CD4-positive, alpha-beta T cell treated with Interleukin-15 for 1 hour (primary cell): Measurements from ENCODE around the gene AHNAK2.
"Not testable (repeated sequence)": the region's sequence is repeated elsewhere in the genome, so short reads cannot be mapped to it uniquely, and the experiment has no call there.

ENCODE experiments used
- DNase-seq: peaks from one replicate; pipeline ENCODE4 v3.0.0-alpha.2; 2020

The AHNAK2 gene

DNA sequence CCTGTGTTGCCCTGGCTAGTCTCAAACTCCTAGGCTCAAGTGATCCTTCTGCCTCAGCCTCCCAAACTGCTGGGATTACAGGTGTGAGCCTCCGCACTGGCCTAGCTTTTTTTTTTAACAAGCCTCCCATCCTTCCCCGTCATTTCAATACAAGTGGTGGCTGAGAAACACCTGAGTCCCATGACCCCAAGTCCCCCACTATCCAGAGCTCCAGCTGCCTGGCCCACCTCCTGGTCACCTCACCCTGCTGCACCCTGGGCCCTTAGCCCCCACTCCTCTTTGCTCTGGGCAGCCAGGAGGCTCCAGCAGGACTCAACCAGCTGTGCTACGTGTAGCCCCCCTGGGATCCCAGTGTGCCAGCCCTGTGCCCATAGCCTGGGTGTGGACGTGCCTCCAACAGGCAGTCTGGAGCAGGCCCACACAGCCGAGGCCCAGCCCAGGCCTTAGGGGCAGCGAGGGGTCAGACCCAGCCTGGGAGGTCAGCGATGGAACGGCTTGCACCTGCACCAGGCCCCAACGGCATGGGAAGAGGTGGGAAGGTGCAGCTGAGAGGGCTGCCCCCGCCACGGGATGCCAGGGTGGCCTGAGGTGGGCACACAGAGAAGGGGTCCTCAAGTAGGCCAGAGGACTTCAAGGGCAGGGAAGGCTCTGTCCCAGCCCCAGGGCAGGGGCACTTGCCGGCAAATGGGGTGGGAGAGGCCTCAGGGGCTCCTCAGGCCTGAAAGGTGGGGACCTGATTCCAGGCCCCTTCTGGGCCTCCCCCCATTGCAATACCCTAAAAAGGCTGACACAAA, 6.5 kb downstream of the AHNAK2 start:
- no peak for DNase-seq

DNA sequence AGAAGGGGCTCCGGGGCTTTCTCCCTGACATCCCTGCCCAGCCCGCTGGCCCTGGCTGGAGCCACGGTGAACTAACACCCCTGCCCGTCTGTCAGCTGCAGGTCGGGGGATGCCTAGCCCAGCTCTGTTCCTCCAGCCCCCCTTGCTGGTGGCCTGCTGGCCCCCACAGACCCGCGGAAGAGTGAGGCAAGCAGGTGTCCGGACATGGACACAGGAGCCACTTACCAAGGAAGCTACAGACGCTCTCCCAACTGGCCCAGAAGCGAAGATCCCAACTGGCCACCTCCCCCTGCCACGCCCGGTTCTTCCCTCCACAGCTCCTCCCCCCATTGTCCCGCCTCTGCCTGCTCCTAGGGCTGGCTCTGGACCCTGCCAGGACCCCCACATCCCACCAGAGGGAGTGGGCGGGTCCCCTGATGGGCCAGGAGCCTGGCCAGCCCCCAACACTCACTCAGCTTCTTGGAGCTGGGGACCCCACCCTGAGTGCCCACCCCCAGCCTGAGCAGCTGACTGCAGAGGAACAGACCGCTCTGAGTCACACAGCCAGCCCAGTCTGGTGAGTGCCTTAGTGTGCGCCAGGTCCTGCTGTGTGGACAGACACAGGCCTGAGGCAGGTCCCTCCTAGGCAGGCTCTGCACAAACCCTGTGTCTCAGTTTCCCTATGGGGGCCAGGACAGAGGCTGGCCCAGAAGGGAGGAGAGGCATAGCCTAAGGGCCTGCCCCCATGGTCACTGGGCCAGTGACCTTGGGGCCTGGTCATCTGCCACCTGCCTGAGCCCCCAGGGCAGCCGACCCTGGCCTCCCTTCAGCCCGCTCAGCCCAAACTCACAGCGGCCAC, 7.7 kb downstream of the AHNAK2 start:
- no peak for DNase-seq

DNA sequence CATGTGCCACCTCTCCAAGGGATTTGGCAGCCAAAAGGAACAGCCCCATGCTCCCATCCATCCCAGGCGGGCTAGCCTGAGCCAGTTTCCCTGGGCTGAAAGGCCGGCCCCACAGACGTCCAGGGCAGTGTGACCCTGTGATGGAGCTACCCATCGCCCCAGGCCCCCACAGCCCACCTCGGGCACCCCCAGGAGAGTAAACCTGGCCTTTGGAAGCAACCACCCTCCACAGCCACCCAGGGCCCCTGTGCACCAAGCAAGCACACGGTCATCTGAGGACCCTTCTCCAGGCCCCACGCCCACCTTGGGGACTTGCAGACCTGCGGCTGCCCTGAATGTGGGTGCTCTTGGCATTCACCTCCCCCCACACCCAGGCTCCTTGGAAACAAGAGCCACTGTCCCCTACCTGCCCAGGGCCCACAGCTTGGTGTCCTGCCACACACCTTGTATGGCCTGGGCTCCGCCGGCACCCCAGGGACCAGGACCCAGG, 8.4 kb downstream of the AHNAK2 start:
- DNase-seq: no peak

DNA sequence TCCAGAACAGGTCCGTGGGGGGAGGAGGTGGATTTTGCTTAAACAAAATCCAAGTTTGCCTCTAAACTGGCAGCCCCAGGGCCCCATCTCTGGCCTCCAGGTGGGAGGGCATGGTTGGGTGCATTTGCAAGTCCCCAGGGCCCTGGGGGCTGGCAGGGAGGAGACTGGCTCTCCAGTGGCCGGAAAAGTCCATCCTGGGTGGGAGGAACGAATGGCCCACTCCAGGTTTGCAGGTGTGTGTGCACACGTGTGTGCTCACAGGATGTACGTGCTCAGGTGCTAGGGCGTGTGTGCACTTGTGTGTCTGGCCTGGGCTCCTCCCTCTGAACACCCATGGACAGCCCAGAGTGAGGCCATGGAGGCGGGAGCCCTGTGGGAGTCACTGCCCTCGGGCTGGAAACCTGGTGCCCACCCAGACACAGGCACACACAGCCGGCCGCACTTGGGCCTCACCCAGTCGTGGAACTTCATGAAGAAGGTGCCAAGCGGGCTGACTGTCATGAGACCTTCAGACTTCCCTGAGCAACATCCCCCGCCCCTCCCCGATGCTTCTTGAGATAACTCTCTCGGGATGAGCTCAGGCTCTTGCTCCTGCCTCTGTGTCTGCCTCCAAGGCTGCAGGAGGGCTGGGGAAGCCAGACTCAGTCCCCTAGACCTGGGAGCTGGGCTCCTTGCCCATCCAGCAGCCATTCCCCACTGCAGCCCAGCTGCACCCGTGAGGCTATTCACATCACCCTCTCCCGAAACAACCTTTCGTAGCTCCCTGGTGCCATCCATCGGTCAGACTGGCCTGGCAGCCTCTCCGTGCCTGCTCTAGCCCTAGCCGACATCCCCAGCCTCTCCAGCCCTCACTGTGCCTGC, 9.4 kb downstream of the AHNAK2 start:
- DNase-seq: no peak

DNA sequence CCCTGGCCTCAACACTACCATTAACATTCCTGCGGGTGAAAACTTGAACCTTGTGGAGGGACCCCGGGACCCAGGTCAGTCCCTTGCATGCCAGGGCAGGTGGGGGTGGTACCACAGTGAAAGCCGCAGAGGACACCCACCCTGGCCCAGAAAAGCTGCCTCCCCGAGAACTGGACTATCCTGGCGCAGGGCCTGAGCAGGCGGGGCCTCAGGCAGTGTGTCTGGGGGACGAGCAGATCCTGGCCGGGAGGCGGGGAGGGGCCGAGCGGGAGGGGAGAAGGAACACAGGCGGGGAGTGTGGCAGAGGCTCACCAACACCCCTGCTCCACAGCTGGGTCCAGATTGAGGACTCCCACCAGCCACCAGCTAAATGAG, 10.0 kb downstream of the AHNAK2 start:
- no peak for DNase-seq

DNA sequence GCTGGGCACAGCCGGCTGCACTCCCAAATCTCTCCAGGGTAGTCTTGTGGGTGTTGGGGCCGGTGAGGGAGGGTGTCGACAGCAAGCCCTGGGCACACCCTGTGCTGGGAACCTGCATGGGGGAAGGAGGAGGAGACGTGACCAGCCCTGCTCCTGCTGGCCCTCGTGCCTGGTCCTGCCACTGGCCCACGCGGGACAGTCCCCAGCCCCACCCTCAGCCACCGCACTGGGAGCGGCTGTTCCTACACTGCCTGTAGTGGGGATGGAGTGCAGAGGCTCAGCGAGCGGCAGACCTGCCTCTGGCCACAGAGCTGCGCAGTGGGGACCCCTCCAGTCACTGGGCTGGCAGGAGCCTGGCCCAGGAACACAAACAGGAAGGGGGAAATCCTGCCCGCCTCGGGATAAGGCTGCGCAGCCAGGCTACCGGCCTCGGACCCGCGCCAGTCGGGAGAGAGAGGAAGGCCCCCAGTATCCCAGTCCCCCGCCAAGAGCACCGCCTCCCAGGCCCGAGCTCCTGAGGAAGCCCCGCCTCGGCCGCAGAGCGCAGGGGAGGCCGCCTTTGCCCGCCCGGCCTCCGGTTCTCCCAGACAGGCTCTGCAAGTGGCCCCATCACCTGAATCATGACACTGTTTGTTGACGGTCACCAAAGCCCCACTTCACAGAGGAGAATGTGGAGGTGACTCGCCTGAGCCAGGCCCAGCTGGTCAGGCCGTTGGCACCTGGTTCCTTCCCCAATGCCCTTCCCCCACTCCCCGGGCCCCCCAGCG, 10.6 kb downstream of the AHNAK2 start:
- DNase-seq: no peak

DNA sequence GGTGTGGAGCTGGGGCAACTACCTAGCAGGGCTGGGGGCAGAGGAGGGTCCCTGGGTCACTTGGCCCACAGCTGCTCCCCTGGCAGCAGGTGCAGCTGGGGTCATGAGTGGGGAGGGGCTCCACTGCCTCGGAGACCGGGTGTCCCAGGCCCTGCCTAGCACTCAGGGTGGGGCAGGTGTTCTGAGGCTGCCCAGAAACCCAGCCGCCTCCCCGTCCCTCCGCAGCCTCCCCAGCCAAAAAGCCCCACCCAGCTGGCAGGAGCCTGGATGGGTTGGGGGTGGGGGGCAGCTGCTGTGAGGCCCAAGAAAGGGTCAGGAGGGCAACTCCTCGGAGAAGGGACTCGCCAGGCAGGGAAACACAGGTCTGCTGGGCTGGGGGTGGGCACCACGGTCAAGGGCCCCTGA, 11.2 kb downstream of the AHNAK2 start:
- no peak for DNase-seq

DNA sequence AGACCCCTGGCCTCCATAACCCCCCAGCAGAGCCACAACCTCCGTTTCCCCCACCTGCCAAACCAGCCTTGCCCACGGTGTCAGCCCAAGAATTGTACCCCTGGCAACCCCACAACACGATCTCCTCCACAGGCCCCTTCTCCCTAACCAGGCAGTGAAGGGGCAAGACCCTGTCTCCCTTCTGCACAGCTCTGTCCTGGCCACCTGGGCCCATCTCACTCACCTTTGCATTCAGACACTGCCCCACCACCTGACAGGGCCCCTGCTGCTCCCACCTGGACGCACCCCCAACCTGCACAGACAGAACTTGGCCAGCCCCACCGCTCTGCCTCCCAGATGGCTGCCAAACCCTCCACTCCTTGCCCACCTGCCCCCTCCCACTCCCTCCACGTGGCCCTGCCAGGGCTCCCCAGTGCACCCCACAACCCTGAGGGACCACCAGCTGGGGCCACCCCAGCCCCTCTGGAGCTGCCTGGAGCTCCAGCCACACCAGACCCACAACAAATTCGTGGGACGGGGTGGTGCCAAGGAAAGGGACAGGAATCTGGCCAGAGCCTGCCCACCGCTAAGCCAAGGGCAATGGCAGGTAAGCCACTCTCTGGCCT, 11.8 kb downstream of the AHNAK2 start:
- no peak for DNase-seq

DNA sequence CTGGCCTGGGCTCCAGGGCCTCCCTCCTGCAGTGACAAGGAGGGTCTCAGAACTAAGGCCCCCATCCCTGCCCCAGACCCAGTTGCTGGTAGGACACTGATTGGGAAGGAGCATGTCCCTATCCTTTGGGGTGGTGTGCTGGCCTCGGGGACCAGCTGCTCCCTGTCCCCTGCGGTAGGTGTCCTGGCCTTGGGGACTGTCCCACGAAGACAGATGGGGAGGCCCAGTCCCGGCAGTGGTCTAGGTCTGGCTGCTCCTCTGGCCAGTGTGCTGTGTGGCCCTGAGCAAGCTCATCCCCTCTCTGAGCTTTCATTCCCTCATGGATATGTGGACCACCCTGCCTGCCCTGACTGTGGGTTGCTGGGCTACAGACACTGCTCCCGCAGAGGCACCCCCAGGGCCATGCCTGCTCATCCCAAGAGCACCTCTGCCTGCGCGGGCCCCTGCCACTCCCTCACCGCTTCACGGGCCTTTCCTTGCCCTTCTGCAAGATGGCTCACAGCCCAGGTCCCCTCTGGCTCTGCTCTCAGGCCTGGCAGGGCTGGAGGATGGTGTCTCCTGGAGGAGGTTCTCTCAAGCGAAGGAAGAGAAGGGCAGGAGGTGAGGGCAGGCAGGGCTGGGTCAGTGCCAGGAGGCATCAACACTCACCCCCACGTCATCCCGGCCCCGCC, 12.5 kb downstream of the AHNAK2 start:
- DNase-seq: no peak

DNA sequence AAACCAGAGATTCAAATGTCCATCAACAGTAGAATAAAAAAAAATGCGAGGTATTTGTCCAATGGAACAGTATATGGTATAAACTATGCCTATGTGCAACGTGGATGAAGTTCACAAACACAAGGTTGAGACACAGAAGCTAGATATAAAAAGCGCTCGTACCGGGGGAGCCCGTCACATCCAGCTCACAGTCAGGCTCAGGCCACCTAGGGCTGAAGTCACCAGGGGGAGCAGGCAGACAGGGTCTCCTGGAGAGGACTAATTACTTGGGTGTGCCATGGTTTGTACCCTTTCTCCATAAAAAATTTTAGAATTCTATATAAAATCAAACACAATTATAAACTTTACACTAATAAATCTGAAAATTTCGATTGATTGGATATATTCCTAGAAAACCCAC, 13.6 kb downstream of the AHNAK2 start:
- no peak for DNase-seq

DNA sequence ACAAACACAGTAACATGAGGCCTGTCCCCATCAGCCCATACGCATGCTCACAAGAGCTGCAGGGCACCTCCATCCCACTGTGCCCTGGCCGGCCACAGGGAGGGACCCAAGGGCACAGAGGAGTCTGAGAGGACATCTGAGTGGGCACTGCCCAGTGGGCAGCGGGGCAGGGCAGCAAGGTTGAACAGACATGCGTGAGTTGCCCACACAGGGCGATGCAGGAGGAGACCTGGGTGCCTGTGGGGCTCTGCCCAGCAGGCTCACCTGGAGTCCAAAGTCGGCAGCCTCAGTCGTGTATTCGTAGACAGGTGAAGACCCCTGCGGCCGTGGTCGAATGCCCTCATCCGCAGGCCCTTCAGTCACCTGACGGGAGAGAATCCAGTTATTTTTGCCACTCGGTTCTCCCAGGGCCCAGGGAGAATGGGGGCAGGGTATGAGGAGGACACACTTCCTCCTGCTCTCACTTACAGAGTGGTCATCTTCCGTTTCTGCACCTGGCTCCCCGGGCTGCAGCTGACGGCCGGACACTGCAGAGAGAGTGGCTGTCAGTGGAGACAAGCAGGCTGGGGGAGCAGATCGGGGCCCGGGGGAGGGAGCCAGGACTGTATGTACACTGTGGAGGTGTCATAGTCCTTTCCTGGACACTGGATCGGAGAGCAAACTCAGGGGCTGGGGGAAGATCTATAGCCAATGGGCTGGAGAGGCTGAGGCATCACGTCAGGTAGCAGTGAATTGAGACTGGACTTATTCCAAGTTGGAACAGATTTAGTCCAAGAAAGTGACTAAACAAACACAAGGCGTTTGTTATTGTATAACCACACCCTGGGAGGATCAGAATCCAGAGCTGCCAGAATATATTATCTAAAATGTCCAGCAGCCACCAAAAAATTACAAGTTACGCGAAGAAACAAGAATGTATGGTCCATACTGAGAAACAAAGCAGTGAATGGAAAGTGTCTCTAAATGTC, 20.7 kb downstream of the AHNAK2 start:
- no peak for DNase-seq

DNA sequence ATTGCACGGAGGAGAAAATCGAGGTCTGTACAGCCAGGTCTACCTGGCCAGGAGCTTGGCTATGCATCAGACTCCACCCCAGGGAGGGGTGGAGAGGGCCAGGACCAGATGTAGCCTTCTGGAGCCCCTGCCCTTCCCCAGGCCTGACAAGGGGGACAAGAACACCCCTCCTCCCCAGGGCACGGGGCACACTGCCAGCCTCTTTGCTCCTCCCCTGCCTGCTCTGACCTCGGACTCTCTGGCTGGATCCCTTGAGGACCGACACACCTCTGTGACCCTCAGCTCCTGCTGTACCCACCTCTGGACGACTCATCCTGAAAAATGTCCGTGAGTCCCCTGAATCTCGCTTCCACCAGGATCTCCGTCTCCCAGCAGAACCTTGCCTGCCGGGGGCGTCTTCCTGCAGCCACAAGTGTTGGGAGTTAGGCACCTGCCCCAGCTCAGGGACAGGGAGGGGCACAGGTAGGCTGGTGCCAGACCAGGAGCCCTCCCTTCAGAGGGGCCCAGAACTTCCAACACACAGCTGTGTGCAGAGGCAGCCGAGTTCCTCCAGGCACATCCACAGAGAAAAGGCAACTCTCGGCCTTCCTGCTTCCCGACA, 21.8 kb downstream of the AHNAK2 start:
- DNase-seq: no peak

DNA sequence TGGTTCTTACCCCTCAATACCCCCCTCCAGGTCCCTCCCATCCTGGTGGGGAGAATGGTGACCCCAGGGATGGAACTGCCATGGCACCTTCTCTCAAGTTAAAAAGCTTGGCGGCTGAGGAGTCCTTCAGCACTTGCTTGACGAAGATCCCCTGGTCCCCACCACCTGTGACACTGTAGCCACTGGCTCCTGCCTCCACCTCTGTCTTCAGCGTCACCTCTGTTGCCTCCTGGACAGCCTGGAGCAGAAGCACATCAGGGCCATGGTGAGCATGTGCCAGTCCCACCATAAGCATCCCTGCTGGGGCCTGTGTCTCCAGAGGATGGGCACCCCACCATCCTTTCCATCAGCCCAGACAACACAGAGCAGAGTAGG, 22.8 kb downstream of the AHNAK2 start:
- DNase-seq: no peak

DNA sequence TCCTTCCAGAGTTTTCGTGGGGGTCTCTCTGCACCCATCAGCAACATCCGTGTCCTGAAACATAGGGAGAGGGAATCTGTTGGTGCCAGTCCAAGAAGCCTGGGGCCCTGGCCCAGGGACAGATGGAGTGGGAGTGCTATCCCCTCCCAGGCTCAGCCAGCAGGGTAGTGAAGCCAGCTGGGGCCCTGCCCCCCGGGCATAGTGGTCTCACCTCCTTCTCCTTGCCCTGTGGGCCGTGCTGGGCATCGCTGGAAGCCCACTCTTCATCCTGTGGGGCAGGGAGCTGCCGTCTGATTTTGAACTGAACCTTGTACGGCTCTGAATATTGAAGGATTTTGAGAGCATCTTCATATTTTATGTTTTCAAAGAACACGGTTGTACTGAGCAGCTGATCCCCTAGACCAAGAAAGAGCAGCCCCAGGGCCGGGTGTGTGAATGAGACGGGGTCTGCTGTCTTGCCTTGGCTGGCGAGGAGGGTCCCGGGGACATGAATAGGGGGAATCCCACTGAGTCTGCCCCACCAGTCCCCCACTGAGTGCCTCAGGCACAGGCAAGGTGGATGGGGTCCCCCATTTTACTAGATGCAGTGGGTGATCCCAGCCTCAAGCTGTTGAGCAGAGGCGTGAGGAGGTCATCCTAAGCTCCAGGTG, 23.3 kb downstream of the AHNAK2 start:
- DNase-seq: no peak

DNA sequence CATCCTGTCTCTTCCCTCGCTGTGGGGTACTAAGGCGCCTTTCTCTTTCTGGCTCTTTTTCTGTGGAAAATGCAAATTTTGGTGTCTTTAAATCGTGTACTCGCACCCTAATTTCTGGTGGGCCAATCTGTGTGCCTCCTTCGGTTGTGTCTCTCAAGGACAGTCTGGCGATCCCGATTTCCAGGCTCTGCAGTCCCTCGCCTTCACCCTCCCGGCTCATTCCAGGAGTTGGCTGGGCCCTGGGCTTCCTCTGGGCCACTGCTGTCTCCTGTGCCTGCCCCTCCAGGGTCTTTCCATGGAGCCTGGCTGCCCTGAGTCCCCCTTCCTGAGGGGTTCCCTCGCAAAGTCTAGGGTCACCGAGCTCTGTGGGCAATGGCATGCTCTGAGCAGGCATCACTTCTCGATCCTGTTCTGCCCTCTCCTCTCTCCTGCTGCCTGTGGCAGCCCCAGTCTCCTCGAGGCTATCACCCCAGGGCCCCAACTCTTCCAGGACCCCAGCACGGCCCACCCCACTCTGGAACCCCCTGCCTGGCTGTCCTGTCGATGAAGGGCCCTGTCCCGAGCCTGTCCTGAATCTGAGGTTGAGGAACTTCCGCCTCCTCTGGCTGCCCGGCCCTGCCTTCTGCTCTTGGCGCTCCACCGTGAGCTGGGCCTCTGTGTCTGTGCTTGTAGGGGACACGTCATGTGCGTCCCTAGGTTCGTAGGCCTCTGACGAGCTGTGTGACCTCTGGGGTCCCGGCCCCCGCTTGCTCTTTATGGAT, 24.1 kb downstream of the AHNAK2 start:
- DNase-seq: no peak

DNA sequence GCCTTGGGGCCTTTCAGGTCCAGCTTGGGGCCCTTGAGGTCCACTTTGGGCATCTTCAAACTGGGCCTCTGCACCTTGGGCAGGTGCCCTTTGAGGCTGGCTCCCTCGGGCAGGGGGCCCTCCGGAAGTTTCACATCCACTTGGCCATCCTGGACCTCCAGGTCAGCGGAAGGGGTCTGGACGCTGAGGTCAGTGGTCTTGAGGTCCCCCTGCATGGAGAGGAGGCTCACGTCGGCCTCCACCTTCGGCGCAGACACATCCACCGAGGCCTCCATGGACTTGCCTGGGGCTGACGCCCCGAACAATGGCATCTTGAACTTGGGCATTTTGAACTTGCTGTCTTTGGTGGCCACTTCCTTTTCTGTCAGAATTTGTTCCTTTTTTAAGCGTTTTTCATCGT, 25.1 kb downstream of the AHNAK2 start:
- no peak for DNase-seq

DNA sequence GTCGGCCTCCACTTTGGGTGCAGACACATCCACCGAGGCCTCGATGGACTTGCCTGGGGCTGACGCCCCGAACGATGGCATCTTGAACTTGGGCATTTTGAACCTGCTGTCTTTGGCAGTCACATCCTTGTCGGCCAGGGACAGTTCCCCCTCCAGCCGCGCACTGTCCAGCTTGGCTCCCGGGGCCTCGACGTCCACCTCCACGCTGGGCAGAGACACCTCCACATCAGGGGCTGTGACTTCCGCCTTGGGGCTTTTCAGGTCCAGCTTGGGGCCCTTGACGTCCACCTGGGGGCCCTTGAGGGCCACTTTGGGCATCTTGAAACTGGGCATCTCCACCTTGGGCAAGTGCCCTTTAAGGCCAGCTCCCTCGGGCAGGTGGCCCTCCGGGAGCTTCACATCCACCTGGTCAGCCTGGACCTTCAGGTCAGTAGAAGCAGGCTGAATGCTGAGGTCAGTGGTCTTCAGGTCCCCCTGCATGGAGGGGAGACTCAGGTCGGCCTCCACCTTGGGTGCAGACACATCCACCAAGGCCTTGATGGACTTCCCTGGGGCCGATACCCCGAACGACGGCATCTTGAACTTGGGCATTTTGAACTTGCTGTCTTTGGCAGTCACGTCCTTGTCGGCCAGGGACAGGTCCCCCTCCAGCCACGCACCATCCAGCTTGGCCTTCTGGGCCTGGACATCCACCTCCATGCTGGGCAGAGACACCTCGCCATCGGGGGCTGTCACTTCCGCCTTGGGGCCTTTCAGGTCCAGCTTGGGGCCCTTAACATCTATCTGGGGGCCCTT, 26.1 kb downstream of the AHNAK2 start:
- DNase-seq: not testable (repeated sequence)

DNA sequence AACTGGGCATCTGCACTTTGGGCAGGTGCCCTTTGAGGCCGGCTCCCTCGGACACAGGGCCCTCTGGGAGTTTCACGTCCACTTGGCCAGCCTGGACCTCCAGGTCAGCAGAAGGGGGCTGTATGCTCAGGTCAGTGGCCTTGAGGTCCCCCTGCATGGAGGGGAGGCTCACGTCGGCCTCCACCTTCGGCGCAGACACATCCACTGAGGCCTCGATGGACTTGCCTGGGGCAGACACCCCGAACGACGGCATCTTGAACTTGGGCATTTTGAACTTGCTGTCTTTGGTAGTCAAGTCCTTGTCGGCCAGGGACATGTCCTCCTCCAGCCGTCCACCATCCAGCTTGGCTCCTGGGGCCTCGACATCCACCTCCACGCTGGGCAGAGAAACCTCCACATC, 27.5 kb downstream of the AHNAK2 start:
- DNase-seq: not testable (repeated sequence)
